GM23248 (cell line): Measurements from ENCODE around the gene PIEZO1. TPM values are rescaled to one million over a fixed set of nuclear protein-coding genes. Genes with fewer than 3 reads are reported as not detected.

Experiments
- DNase-seq: peaks from one replicate; pipeline ENCODE4 v3.0.0-alpha.2; 2015
- H2AFZ ChIP-seq: fragments of 200-600 bp; sonication (generic); 2 replicates; pipeline ENCODE4 v1.6.1; 2016; ENCODE audit warnings: antibody characterized with exemption
- H3F3A ChIP-seq: fragments of 200-600 bp; sonication (generic); 2 replicates; pipeline ENCODE4 v1.6.1; 2016; ENCODE audit warnings: mild to moderate bottlenecking, antibody characterized with exemption, mixed run types; ENCODE audit not compliant: insufficient read depth
- H3K27ac ChIP-seq: fragments of 200-600 bp; sonication (generic); 2 replicates; pipeline ENCODE4 v1.5.1; 2016; ENCODE audit warnings: mild to moderate bottlenecking
- H3K27me3 ChIP-seq: fragments of 200-600 bp; sonication (generic); replicated peaks from 2 replicates; pipeline ENCODE4 v1.6.1; 2016; ENCODE audit warnings: mild to moderate bottlenecking; ENCODE audit not compliant: insufficient read depth
- H3K36me3 ChIP-seq: fragments of 200-600 bp; sonication (generic); 2 replicates; pipeline ENCODE4 v1.6.1; 2016; ENCODE audit warnings: low read depth, mild to moderate bottlenecking
- H3K4me1 ChIP-seq: fragments of 200-600 bp; sonication (generic); 2 replicates; pipeline ENCODE4 v1.6.1; 2016; ENCODE audit warnings: mild to moderate bottlenecking; ENCODE audit not compliant: insufficient read depth
- H3K4me2 ChIP-seq: fragments of 200-600 bp; sonication (generic); one replicate; pipeline ENCODE4 v1.6.1; 2016; ENCODE audit warnings: mild to moderate bottlenecking; ENCODE audit not compliant: unreplicated experiment
- H3K4me3 ChIP-seq: fragments of 200-600 bp; sonication (generic); 2 replicates; pipeline ENCODE4 v1.5.1; 2016; ENCODE audit warnings: mild to moderate bottlenecking
- H3K79me2 ChIP-seq: fragments of 200-600 bp; sonication (generic); 2 replicates; pipeline ENCODE4 v1.6.1; 2016; ENCODE audit warnings: mild to moderate bottlenecking; ENCODE audit not compliant: insufficient read depth
- H3K9ac ChIP-seq: fragments of 200-600 bp; sonication (generic); 2 replicates; pipeline ENCODE4 v1.6.1; 2016; ENCODE audit warnings: mild to moderate bottlenecking
- H3K9me2 ChIP-seq: fragments of 200-600 bp; sonication (generic); 2 replicates; pipeline ENCODE4 v1.6.1; 2016; ENCODE audit warnings: mixed run types, mild to moderate bottlenecking, moderate library complexity; ENCODE audit not compliant: insufficient read depth
- H3K9me3 ChIP-seq: fragments of 200-600 bp; sonication (generic); one replicate; pipeline ENCODE4 v1.6.1; 2017; ENCODE audit warnings: low read depth
- H4K20me1 ChIP-seq: fragments of 200-600 bp; sonication (generic); 2 replicates; pipeline ENCODE4 v1.6.0; 2016; ENCODE audit not compliant: insufficient read depth
- EZH2 ChIP-seq: fragments of 200-600 bp; sonication (generic); IDR thresholded peaks from 2 replicates; pipeline ENCODE4 v1.6.1; 2018; ENCODE audit warnings: antibody characterized with exemption, mild to moderate bottlenecking; ENCODE audit not compliant: insufficient read depth, poor library complexity, severe bottlenecking
- EZH2phosphoT487 ChIP-seq: fragments of 200-600 bp; sonication (generic); IDR thresholded peaks from 2 replicates; pipeline ENCODE4 v1.6.1; 2018; ENCODE audit warnings: antibody characterized with exemption, moderate library complexity, mild to moderate bottlenecking, low read depth; ENCODE audit not compliant: insufficient read depth
- WGBS, 2 experiments: methylation state at CpG; one replicate each; pipeline ENCODE4 v1.1.6; 2015 to 2017; ENCODE audit warnings: low lambda C conversion rate in 2 of 2, low coverage in 1 of 2; ENCODE audit errors: missing lambda C conversion rate in 2 of 2; 5-methylcytosine and 5-hydroxymethylcytosine counted together
- in situ Hi-C: fragments of 300-500 bp; cut with MboI; formaldehyde crosslinking; loops from 2 replicates; pipeline ENCODE4 v1.15.0; 2020
- polyA plus RNA-seq: library from polyadenylated mRNA; unstranded; fragments of >200 nt; fragmentation: Nextera tagmentation; extraction: Ambion mirVana; gene quantifications from 2 replicates; pipeline ENCODE4 v1.2.1, GENCODE V29; 2016
- total RNA-seq: library from RNA; depleted of rRNA; stranded (reverse); fragments of >200 nt; shearing (Covaris generic); gene quantifications from 2 replicates; pipeline ENCODE4 v1.2.3, GENCODE V29; 2014

PIEZO1 gene
- total and polyA plus RNA-seq, 2 experiments from 2014 or later = 95.3 to 223 TPM

DNA sequence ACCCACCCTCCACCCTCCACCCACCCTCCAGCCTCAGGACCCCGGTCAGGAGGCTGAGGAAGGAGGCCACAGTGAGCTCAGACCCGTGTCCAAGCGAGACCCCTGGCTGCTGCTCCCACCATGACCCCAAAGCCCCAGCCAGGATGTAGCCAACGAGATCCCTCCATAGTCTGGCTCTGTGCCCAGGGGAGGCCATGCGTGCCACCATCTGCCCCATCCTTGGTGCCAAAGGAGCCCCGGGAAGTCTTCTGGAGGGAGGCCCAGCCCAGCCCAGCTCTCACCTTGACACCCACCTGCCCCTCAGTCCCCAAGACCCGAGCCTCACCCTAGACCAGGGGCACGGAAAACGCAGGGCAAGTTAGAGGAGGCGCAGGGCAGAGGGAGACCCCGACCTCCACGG, 34.2 kb downstream of the PIEZO1 start:
- no peak overlapping the region for H3K4me3 ChIP-seq
- H3K36me3 ChIP-seq = no peaks in the 10 kb centered on the region
- peaks cover 97% of the 10 kb centered on the region for H3K79me2 ChIP-seq
- H3K9me3 ChIP-seq = no peaks in the 10 kb centered on the region
- 91 to 92% methylated on average over 9 to 12 of the region's 12 CpGs for WGBS, 2 experiments
- no peaks in the 10 kb centered on the region for H3F3A ChIP-seq
- no peak for TF ChIP-seq EZH2phosphoT487
- H3K4me1 ChIP-seq = peaks cover 25% of the 10 kb centered on the region
- H3K9ac ChIP-seq = no peak overlapping the region
- DNase-seq = no peak
- no peaks in the 10 kb centered on the region for H3K9me2 ChIP-seq
- no peak overlapping the region for H3K27ac ChIP-seq
- in situ Hi-C loops = no loop called here
- H3K4me2 ChIP-seq = no peak overlapping the region
- H2AFZ ChIP-seq = no peak overlapping the region
- no peaks in the 10 kb centered on the region; the same call in 1 of the 2 replicates for H4K20me1 ChIP-seq
- H3K27me3 ChIP-seq = no peaks in the 10 kb centered on the region

DNA sequence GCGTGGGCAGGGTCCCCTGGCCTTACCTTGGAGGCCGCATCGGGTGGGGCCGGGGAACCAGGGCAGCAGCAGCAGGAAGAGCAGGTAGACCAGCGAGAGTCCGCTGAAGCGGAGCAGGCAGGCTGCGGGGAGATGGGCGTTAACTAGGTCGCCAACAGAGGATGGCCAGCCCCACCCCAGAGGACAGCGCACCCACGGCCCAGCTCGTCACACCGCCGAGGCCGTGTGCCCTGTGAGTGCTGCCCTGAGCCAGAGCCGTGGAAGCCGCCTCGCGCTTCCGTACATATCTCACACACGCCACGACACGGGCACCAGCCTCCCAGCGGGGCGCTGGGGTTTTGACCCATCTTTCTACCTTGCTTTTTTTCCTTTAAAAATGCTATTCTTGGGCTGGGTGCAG, 35.7 kb downstream of the PIEZO1 start:
- in situ Hi-C loops = no loop called here
- DNase-seq = no peak
- no peak overlapping the region for H3K27ac ChIP-seq
- H3K4me2 ChIP-seq = no peak overlapping the region
- TF ChIP-seq EZH2phosphoT487 (no peak), EZH2 (no peak)
- no peaks in the 10 kb centered on the region for H3K9me2 ChIP-seq
- peaks cover 11% of the 10 kb centered on the region for H3K4me1 ChIP-seq
- no peak overlapping the region for H3K4me3 ChIP-seq
- H3K9me3 ChIP-seq = no peaks in the 10 kb centered on the region
- H3F3A ChIP-seq = no peaks in the 10 kb centered on the region
- WGBS, 2 experiments = 96 to 97% methylated on average over 26 of the region's 26 CpGs
- H2AFZ ChIP-seq = no peak overlapping the region
- H3K79me2 ChIP-seq = peaks cover 91% of the 10 kb centered on the region
- no peaks in the 10 kb centered on the region for H3K36me3 ChIP-seq
- no peaks in the 10 kb centered on the region for H3K27me3 ChIP-seq
- H4K20me1 ChIP-seq = no peaks in the 10 kb centered on the region
- no peak overlapping the region for H3K9ac ChIP-seq

DNA sequence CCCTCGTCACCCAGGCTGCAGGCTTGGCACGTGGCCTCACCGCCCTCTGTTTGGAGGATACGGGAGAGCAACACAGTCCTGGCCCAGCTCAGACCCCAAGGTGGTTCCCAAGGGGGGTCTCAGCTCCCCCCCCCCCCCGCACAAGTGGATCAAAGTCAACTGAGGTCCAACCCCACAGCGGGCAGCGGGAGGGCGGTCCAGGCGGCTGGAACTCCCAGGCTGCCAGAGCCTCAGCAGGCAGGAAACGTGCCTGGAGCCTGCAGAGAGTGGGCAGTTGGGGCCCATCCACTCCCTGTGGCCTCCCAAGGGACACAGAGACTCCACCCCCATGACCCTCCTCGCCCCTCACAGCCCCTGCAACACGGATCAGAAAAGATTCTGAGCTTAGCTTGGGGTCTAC, 36.7 kb downstream of the PIEZO1 start:
- in situ Hi-C loops = no loop called here
- no peaks in the 10 kb centered on the region for H3K9me3 ChIP-seq
- H3K9me2 ChIP-seq = no peaks in the 10 kb centered on the region
- H3K9ac ChIP-seq = no peak overlapping the region
- H2AFZ ChIP-seq = no peak overlapping the region
- peaks cover 91% of the 10 kb centered on the region for H3K79me2 ChIP-seq
- no peak overlapping the region for H3K4me2 ChIP-seq
- H3K4me3 ChIP-seq = no peak overlapping the region
- 80 to 93% methylated on average over 11 to 12 of the region's 12 CpGs for WGBS, 2 experiments
- TF ChIP-seq EZH2 (no peak), EZH2phosphoT487 (no peak)
- peaks cover 1% of the 10 kb centered on the region; the same call in 1 of the 2 replicates for H3K4me1 ChIP-seq
- no peaks in the 10 kb centered on the region; the same call in 1 of the 2 replicates for H4K20me1 ChIP-seq
- no peaks in the 10 kb centered on the region for H3K27me3 ChIP-seq
- DNase-seq = no peak
- no peak overlapping the region for H3K27ac ChIP-seq
- no peaks in the 10 kb centered on the region for H3F3A ChIP-seq
- H3K36me3 ChIP-seq = no peaks in the 10 kb centered on the region

DNA sequence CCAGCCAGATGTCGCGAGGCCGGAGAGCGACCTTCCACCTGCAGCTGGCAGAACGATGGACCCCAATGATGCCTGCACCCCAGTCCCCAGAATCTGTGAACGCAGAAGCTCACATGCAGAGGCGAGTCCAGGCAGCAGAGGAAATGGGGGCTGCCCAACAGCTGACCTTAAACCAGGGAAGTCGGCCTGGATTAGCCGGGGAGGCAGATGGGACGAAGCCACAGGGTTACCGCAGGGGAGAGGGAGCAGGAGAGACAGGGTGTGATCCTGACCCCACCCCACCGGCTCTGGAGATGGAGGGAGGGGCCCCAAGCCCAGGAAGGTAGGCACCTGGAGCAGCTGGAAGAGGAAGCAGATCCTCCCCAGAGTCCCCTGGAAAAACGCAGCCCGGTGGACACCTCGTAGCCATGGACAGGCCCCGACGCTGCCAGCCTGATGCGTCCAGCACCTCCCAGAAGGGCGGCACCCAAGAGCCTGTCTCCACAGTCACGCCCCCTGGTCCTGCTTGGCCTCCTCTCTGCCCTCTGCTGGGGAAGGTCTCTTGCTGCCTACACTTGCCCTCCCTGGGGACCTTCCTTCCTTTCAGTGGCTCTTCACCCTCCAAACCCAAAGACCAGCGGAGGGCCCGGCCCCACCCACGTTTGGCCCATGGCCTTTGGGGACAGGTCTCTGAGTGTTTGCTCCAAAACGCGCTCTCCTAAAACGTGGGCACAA, 37.3 kb downstream of the PIEZO1 start:
- H3K4me2 ChIP-seq = no peak overlapping the region
- H3F3A ChIP-seq = no peaks in the 10 kb centered on the region
- H3K36me3 ChIP-seq = no peaks in the 10 kb centered on the region
- in situ Hi-C loops = no loop called here
- H3K4me3 ChIP-seq = no peak overlapping the region
- TF ChIP-seq EZH2phosphoT487 (no peak), EZH2 (no peak)
- H3K9ac ChIP-seq = no peak overlapping the region
- H3K4me1 ChIP-seq = no peaks in the 10 kb centered on the region
- no peak for DNase-seq
- no peaks in the 10 kb centered on the region for H3K9me3 ChIP-seq
- no peaks in the 10 kb centered on the region for H3K9me2 ChIP-seq
- H3K27ac ChIP-seq = no peak overlapping the region
- no peaks in the 10 kb centered on the region; the same call in 1 of the 2 replicates for H4K20me1 ChIP-seq
- WGBS, 2 experiments = 83 to 84% methylated on average over 24 to 26 of the region's 26 CpGs
- H3K27me3 ChIP-seq = no peaks in the 10 kb centered on the region
- peaks cover 93% of the 10 kb centered on the region for H3K79me2 ChIP-seq
- no peak overlapping the region for H2AFZ ChIP-seq
